ENCODE data around the gene PRSS21.

GRCh38 chr16:2856686-2857450, 39.8 kb downstream of the PRSS21 start:
- no peak for TF ChIP-seq POLR2A (IDR thresholded peaks at IDR 0.05)
- TF ChIP-seq, protein P1, sequence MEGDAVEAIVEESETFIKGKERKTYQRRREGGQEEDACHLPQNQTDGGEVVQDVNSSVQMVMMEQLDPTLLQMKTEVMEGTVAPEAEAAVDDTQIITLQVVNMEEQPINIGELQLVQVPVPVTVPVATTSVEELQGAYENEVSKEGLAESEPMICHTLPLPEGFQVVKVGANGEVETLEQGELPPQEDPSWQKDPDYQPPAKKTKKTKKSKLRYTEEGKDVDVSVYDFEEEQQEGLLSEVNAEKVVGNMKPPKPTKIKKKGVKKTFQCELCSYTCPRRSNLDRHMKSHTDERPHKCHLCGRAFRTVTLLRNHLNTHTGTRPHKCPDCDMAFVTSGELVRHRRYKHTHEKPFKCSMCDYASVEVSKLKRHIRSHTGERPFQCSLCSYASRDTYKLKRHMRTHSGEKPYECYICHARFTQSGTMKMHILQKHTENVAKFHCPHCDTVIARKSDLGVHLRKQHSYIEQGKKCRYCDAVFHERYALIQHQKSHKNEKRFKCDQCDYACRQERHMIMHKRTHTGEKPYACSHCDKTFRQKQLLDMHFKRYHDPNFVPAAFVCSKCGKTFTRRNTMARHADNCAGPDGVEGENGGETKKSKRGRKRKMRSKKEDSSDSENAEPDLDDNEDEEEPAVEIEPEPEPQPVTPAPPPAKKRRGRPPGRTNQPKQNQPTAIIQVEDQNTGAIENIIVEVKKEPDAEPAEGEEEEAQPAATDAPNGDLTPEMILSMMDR (IDR thresholded peaks at IDR 0.05), result no peak
